Ishikawa (cell line): ENCODE data around the gene PRKCD.

ENCODE experiments used
- CEBPB ChIP-seq: IDR thresholded peaks from 2 replicates; pipeline ENCODE4 v1.6.1; 2012
- CREB1 ChIP-seq: IDR thresholded peaks from 2 replicates; pipeline ENCODE4 v1.6.1; 2012; ENCODE audit warnings: low read depth
- EGR1 ChIP-seq: IDR thresholded peaks from 2 replicates; pipeline ENCODE4 v1.6.1; 2012
- EP300 ChIP-seq: IDR thresholded peaks from 2 replicates; pipeline ENCODE4 v1.6.1; 2012; ENCODE audit warnings: borderline replicate concordance
- NFIC ChIP-seq: IDR thresholded peaks from 2 replicates; pipeline ENCODE4 v1.6.1; 2012
- RAD21 ChIP-seq: IDR thresholded peaks from 2 replicates; pipeline ENCODE4 v1.6.1; 2012; ENCODE audit warnings: low read depth
- TAF1 ChIP-seq: IDR thresholded peaks from 2 replicates; pipeline ENCODE4 v1.6.1; 2012; ENCODE audit warnings: low read depth, mild to moderate bottlenecking
- TCF12 ChIP-seq: IDR thresholded peaks from 2 replicates; pipeline ENCODE4 v1.6.1; 2012; ENCODE audit warnings: low read depth
- TEAD4 ChIP-seq: IDR thresholded peaks from 2 replicates; pipeline ENCODE4 v1.6.1; 2012
- YY1 ChIP-seq: IDR thresholded peaks from 2 replicates; pipeline ENCODE4 v1.6.1; 2012; ENCODE audit warnings: low read depth
- ZBTB7A ChIP-seq: IDR thresholded peaks from 2 replicates; pipeline ENCODE4 v1.6.1; 2012; ENCODE audit warnings: low read depth
- TF ChIP-seq, protein P1 (sequence below): IDR thresholded peaks from 2 replicates; pipeline ENCODE4 v1.6.1; 2012
- TF ChIP-seq, protein P2 (sequence below): IDR thresholded peaks from 2 replicates; pipeline ENCODE4 v1.6.1; 2012
- TF ChIP-seq, protein P3 (sequence below): IDR thresholded peaks from 2 replicates; pipeline ENCODE4 v1.6.1; 2012; ENCODE audit warnings: low read depth, mild to moderate bottlenecking

The PRKCD gene

DNA sequence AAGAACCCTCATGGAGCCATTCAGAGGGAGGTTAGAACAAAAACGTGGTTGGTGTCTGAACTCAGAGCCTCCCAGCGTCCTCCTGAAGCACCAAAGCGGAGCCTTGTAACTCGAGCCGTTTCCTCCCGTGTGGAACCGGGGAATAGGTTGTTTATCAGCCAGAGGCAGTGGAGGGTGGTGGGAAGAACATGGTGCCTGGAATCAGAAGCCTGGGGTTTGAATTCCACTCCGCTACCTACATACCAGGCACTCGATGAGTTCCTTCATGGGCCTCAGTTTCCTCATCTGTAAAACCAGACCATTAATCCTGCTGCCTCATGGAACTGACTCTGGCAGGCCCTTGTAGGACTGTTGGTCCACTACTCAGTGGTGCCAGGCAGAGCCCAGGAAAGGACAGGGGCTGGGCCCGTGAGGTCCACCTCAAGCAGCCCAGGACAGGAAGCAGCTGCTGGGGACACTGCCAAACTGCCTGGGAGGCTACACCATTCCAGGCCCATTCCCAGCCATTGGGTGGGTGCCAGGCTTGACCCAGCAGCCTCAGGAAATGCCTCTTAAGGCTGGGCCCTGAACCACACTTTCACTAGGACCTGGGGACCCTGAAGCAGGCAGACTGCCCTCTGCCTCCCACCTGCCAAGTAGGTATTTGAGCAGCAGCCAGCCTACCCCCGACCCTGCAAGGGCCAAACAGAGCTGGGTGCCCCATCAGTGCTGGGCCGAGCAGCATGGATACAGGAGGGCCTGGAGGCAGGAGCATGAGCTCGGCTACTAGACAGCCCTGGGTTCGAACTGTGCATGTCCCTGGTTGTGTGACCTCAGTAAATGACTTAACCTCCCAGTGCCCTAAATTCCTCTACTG, 33.4 kb downstream of the PRKCD start:
- TF ChIP-seq TAF1 (no peak), ZBTB7A (no peak), TCF12 (no peak)
- TF ChIP-seq, protein P1, sequence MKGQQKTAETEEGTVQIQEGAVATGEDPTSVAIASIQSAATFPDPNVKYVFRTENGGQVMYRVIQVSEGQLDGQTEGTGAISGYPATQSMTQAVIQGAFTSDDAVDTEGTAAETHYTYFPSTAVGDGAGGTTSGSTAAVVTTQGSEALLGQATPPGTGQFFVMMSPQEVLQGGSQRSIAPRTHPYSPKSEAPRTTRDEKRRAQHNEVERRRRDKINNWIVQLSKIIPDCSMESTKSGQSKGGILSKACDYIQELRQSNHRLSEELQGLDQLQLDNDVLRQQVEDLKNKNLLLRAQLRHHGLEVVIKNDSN, result no peak
- TF ChIP-seq, protein P2, sequence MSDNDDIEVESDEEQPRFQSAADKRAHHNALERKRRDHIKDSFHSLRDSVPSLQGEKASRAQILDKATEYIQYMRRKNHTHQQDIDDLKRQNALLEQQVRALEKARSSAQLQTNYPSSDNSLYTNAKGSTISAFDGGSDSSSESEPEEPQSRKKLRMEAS, result peak; percentile 42; the same call in 1 of the 2 replicates

DNA sequence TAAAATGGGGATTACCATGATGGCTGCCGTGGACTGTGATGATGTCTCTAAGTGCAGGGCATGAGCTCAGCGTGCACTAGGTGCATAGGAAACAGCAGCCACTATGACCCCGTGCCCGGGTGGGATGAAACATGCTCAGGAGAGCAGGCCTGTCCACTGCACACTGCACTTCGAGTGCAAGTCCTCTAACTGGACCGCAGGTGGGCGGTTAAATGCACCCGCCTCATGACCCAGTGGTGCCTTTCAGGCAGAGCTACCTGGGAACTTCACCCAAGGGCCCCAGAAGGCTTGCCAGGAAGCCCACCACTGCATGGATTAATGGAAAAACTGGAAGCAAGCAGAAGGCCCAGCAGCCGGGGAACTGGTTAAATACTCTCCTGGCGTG, 34.0 kb downstream of the PRKCD start:
- TF ChIP-seq YY1 (no peak), TEAD4 (no peak), NFIC (no peak), ZBTB7A (no peak), CREB1 (no peak), CEBPB (no peak)
- TF ChIP-seq, protein P3, sequence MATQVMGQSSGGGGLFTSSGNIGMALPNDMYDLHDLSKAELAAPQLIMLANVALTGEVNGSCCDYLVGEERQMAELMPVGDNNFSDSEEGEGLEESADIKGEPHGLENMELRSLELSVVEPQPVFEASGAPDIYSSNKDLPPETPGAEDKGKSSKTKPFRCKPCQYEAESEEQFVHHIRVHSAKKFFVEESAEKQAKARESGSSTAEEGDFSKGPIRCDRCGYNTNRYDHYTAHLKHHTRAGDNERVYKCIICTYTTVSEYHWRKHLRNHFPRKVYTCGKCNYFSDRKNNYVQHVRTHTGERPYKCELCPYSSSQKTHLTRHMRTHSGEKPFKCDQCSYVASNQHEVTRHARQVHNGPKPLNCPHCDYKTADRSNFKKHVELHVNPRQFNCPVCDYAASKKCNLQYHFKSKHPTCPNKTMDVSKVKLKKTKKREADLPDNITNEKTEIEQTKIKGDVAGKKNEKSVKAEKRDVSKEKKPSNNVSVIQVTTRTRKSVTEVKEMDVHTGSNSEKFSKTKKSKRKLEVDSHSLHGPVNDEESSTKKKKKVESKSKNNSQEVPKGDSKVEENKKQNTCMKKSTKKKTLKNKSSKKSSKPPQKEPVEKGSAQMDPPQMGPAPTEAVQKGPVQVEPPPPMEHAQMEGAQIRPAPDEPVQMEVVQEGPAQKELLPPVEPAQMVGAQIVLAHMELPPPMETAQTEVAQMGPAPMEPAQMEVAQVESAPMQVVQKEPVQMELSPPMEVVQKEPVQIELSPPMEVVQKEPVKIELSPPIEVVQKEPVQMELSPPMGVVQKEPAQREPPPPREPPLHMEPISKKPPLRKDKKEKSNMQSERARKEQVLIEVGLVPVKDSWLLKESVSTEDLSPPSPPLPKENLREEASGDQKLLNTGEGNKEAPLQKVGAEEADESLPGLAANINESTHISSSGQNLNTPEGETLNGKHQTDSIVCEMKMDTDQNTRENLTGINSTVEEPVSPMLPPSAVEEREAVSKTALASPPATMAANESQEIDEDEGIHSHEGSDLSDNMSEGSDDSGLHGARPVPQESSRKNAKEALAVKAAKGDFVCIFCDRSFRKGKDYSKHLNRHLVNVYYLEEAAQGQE, result no peak

DNA sequence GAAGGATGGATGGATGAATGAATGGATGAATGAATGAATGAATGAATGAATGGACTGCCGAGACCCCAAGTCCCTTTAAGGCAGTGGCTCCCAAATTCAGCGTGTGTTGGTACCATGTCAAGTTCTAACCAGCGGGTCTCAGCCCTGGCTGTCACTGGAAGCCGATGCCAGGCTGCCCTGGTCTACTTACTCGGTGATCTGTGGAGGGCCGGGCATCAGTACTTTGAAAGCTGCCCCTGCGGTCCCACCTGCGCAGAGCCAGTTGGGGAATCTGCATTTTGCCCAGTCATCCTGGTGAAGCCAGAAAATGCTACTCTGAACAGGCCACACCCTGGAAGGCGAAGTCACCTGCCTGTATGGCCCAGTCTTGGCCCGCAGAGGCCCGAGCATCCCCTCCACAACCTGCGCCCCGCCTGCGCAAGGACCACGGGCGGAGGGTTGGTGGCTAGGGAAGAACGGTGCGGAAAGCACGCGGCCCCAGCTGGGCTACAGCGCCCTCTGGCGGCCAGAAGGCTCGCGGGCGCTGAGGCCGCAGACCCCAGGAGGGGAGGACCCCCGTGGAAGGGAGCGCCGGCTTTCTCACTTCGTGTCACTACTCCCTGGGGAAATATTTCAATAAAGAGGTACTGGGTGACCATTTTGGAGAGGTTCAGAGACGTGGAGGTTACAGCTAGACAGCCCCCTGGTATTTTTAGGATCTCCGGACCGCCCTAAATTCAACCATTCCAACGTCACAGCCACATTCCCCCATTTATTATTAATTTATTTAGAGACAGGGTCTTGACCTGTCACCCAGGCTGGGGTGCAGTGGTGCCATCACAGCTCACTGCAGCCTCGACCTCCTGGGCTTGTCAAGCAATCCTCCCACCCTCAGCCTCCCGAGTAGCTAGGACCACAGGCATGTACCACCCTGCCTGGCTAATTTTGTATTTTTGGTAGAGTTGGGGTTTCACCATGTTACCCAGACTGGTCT, 34.9 kb downstream of the PRKCD start:
- TF ChIP-seq RAD21, result peak; percentile 95
- TF ChIP-seq TCF12, result no peak; the same call in 1 of the 2 replicates
- TF ChIP-seq EGR1, result no peak
- TF ChIP-seq, protein P2, result peak; percentile 88
- TF ChIP-seq, protein P1, result 0 out of 2 replicates have a peak, but pooled peaks have one; percentile 17
- TF ChIP-seq EP300, result peak; percentile 30; the same call in 1 of the 2 replicates
- no peak for TF ChIP-seq NFIC
- peak; percentile 100 for TF ChIP-seq ZBTB7A
- TF ChIP-seq CREB1, result no peak
- no peak for TF ChIP-seq TEAD4

DNA sequence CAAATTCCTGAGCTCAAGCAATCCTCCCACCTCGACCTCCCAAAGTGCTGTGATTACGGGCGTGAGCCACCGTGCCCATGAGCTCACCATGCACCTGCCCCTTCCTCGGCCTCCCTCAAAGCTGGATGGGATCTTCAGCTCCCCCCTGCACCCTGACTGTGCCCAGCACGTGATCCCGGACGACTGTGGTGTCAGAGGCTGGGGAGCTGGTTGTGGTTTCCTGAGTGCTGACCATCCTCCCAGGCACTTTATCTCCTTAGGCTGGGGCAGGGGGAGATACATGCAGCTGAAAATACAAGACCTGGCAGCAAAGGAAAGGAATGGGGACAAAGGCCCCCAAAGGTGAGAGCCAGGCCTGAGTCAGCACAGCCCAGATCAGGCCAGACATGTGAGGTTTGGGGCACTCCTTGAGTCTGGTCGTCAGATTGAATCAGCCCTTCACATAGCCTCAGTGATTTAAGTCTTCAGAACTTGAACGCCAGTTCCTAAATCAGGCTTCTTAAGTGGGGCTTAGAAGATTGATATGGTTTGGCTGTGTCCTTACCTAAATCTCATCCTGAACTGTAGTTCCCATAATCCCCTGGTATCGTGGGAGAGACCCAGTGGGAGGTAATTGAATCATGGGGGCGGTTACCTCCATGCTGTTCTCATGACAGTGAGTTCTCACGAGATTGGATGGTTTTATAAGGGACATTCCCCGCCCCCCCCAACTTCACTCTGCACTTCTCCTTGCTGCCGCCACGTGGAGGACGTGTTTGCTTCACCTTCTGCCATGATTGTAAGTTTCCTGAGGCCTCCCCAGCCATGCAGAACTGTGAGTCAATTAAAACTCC, 35.8 kb downstream of the PRKCD start:
- TF ChIP-seq CEBPB (no peak), EP300 (no peak), TAF1 (peak; percentile 52; the same call in 1 of the 2 replicates), TCF12 (no peak), YY1 (no peak), ZBTB7A (no peak), CREB1 (no peak)
- TF ChIP-seq, protein P1, result peak; percentile 51; the same call in 1 of the 2 replicates
- TF ChIP-seq, protein P3, result no peak
